Measurements from ENCODE around the gene PARVG.

Gene PARVG

GRCh38 chr22:44142421-44143104 lies 38.2 kb upstream of the PARVG start:
- no peak for TF ChIP-seq CTCF (IDR thresholded peaks at IDR 0.05)
- Histone ChIP-seq H3K9me3 (no peaks in the 10 kb centered on the region), H3K36me3 (no peaks in the 10 kb centered on the region), H3K27me3 (no peaks in the 10 kb centered on the region), H3K4me3 (ENCODE audit: low read depth in 1 of 2, low read length in 1 of 2) (no peak overlapping the region), H3K27ac (no peak overlapping the region), H3K4me1 (ENCODE audit: control insufficient read depth in 1 of 2, insufficient read depth in 1 of 2, low read depth in 1 of 2, low read length in 1 of 2) (no peaks in the 10 kb centered on the region)

- no peak for TF ChIP-seq CTCF (IDR thresholded peaks at IDR 0.05)
- no peaks in the 10 kb centered on the region for H3K36me3 ChIP-seq
These were observed 37.6 kb upstream of the PARVG start for GRCh38 chr22:44143105-44143474.

GRCh38 chr22:44143579-44143978 lies 37.1 kb upstream of the PARVG start:
- no peak for TF ChIP-seq CTCF (IDR thresholded peaks at IDR 0.05)
- Histone ChIP-seq H3K36me3 (no peaks in the 10 kb centered on the region), H3K9me3 (no peaks in the 10 kb centered on the region), H3K4me1 (ENCODE audit: control insufficient read depth in 1 of 2, insufficient read depth in 1 of 2, low read depth in 1 of 2, low read length in 1 of 2) (no peaks in the 10 kb centered on the region), H3K27ac (no peak overlapping the region), H3K4me3 (ENCODE audit: low read depth in 1 of 2, low read length in 1 of 2) (no peak overlapping the region), H3K27me3 (no peaks in the 10 kb centered on the region)

More at GRCh38 chr22:44143105-44143474, 37.6 kb upstream of the PARVG start:
- Histone ChIP-seq H3K4me1 (ENCODE audit: control insufficient read depth in 1 of 2, insufficient read depth in 1 of 2, low read depth in 1 of 2, low read length in 1 of 2) (no peaks in the 10 kb centered on the region), H3K4me3 (ENCODE audit: low read depth in 1 of 2, low read length in 1 of 2) (no peak overlapping the region), H3K27ac (no peak overlapping the region), H3K9me3 (no peaks in the 10 kb centered on the region), H3K27me3 (no peaks in the 10 kb centered on the region)

- Histone ChIP-seq H3K4me1 (ENCODE audit: control insufficient read depth in 1 of 2, insufficient read depth in 1 of 2, low read depth in 1 of 2, low read length in 1 of 2) (no peaks in the 10 kb centered on the region), H3K4me3 (ENCODE audit: low read depth in 1 of 2, low read length in 1 of 2) (no peak overlapping the region), H3K27me3 (no peaks in the 10 kb centered on the region), H3K36me3 (no peaks in the 10 kb centered on the region), H3K27ac (no peak overlapping the region), H3K9me3 (no peaks in the 10 kb centered on the region)
- no peak for TF ChIP-seq CTCF (IDR thresholded peaks at IDR 0.05)
These were observed 36.6 kb upstream of the PARVG start for GRCh38 chr22:44144046-44144569.

- Histone ChIP-seq H3K36me3 (no peaks in the 10 kb centered on the region), H3K27me3 (no peaks in the 10 kb centered on the region), H3K4me1 (ENCODE audit: control insufficient read depth in 1 of 2, insufficient read depth in 1 of 2, low read depth in 1 of 2, low read length in 1 of 2) (no peaks in the 10 kb centered on the region), H3K4me3 (ENCODE audit: low read depth in 1 of 2, low read length in 1 of 2) (no peak overlapping the region), H3K27ac (no peak overlapping the region), H3K9me3 (no peaks in the 10 kb centered on the region)
- no peak for TF ChIP-seq CTCF (IDR thresholded peaks at IDR 0.05)
These were observed 35.2 kb upstream of the PARVG start for GRCh38 chr22:44145544-44145943.
